Effector memory CD4-positive, alpha-beta T cell (primary cell): Measurements from ENCODE around the gene NR2F1-AS1.

Source experiments
- DNase-seq, 3 donors: peaks; one replicate each; pipeline ENCODE4 v3.0.0-alpha.2; 2020
- H3K27ac ChIP-seq: 2 replicates; pipeline ENCODE4 v1.7.0; 2013; ENCODE audit warnings: mild to moderate bottlenecking, low read length, moderate library complexity; ENCODE audit not compliant: insufficient read depth, poor library complexity, severe bottlenecking
- H3K27me3 ChIP-seq: replicated peaks from 2 replicates; pipeline ENCODE4 v1.7.0; 2013; ENCODE audit warnings: mild to moderate bottlenecking, low read length; ENCODE audit not compliant: insufficient read depth, control insufficient read depth, poor library complexity, severe bottlenecking
- H3K36me3 ChIP-seq: 2 replicates; pipeline ENCODE4 v1.7.0; 2013; ENCODE audit warnings: mild to moderate bottlenecking, low read length, moderate library complexity; ENCODE audit not compliant: control insufficient read depth, insufficient read depth
- H3K4me1 ChIP-seq: 2 replicates; pipeline ENCODE4 v1.7.0; 2013; ENCODE audit warnings: low read length, mild to moderate bottlenecking; ENCODE audit not compliant: control insufficient read depth, insufficient read depth, poor library complexity, severe bottlenecking
- H3K4me3 ChIP-seq: 2 replicates; pipeline ENCODE4 v1.7.0; 2013; ENCODE audit warnings: low read length, low read depth, mild to moderate bottlenecking; ENCODE audit not compliant: insufficient read depth, poor library complexity, severe bottlenecking
- H3K9me3 ChIP-seq: 2 replicates; pipeline ENCODE4 v1.7.0; 2013; ENCODE audit warnings: mild to moderate bottlenecking, low read length, moderate library complexity; ENCODE audit not compliant: control insufficient read depth

NR2F1-AS1 gene

DNA sequence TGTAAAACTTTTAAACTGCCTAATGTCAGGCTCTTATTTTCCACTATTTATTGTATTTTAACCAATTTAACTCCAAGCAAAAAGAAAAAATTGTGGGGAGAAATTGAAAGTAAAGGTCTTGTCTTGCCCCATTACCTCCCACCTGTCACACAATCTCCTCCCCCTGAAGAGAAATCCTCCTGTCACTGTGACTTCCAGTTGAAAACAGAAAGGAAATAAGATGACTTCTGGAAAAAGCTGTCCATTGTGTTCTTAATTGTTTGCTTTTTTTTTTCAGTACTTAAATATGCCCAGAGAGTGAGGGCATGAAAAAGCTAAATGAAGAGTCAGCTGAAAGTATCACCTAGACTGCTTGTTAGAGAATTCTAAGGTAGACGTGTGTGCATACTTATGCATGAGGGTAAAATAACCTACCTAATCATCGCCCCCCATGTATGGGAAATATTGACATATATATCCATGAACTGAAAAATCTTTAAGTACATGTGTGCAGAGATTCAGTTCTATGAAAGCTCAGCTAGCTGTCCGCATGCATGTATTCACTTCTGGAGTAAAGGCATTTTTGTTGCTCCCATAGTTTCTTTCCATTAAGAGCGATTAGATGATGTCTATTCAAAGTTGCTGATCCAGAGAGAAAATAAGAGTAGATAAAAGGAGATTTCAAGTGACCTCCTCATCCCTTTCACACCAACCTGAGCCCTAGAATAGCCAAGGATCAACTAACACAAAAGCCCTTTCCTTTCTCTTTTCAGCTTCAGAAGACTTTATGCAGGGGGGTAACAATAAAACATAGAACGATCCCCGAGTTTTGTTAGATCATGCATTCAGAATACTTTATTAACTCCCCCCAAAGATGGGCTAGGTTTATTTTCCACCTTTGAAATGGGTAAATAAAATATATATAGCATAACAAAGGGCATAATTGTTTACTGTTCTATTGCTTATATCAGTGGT, 5.3 kb downstream of the NR2F1-AS1 start:
- DNase-seq, result no peak
- Histone ChIP-seq H3K27ac (no peak overlapping the region), H3K4me3 (no peak overlapping the region), H3K9me3 (no peaks in the 10 kb centered on the region), H3K36me3 (no peaks in the 10 kb centered on the region), H3K4me1 (peaks cover 40% of the 10 kb centered on the region), H3K27me3 (peaks cover 78% of the 10 kb centered on the region)

DNA sequence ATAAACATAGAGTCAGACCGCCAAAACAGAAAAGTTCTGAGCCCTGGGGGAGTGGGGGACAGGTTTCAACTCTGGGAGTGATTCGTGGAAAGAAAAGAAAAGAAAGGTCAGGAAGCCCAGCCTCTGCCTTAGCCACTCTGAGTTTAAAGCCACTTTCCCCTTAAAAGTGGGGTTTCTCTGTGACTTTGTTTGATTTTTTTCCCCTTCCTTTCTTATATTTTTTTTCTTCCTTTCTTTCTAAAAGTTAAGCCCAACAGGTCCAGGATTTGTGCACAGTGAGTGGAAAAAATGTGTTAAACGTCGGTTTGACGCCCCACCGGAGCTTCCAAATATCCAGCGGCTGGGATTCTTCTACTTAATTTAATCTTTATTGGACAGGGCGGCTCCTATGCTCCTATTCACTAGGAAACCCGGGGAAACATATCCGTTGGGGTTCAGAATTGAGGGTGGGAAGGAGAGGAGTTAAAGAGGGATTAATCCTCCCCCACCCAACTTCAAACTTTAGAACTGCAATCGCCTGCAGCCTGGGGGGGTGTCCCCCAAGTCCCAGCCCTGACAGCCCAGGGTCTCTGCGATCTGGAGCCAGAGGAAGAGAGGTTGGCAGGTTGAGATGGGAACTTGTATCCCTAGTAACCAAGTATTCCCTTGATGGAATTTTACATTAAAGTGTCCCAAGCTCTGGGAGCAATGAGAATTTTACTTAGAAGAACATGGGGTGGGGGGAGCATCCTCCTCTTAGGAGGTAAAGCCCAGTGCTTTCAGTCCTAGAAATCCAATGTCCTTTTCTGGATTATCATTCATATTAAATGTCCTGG, 6.3 kb downstream of the NR2F1-AS1 start:
- Histone ChIP-seq H3K4me1 (peaks cover 33% of the 10 kb centered on the region), H3K36me3 (no peaks in the 10 kb centered on the region), H3K27me3 (peaks cover 79% of the 10 kb centered on the region), H3K27ac (no peak overlapping the region), H3K9me3 (no peaks in the 10 kb centered on the region), H3K4me3 (no peak overlapping the region)
- DNase-seq, result no peak

DNA sequence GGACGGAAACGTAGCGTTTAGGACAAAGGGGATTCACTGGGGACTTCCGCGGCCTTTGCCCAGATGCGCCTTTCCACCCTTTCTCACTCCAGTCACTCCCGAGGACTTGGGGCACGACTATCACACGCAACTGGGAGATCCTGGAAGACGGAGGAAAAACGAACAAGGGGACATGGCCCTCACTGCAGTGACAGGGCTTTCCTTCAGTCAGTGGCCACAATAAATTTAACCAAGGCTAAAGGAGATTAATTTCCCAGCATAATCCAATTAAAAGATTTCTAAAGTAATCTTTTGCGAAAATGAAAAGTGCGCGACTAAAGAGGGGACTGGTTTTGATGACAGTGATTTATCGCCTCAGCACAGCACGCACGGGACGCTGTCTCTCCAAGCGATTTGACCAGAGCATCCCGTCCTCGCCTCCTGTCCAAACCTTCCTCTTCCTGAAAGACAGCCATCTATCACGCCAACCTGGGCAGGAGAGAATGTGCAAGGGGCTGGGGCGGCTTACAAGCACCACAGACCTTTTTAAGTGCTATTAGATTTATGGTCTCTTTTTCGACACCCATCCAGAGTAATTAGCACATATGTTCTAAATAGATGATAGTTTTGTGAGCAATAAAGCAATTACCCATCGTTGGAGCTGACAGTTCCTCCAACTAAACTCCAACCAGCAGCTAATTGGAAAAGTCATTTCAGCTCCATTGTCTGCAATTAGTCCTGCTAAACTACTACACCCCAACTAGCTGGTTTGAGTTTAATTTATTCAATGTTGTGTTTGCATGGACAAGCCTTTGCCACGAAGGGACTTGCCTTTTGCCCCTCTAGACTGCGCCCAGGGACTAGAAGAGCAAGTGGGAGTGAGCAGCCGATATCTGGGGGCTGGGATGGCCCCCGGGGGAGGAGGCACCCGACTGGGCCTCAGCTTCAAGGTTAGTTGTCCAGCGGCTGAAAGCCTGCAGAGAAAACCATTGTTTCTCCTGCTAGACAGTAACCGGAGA, 7.4 kb downstream of the NR2F1-AS1 start:
- no peak overlapping the region for H3K27ac ChIP-seq
- H3K4me1 ChIP-seq, result peaks cover 23% of the 10 kb centered on the region
- no peaks in the 10 kb centered on the region for H3K9me3 ChIP-seq
- H3K27me3 ChIP-seq, result peaks cover 73% of the 10 kb centered on the region
- DNase-seq, result no peak
- no peaks in the 10 kb centered on the region for H3K36me3 ChIP-seq
- no peak overlapping the region for H3K4me3 ChIP-seq

DNA sequence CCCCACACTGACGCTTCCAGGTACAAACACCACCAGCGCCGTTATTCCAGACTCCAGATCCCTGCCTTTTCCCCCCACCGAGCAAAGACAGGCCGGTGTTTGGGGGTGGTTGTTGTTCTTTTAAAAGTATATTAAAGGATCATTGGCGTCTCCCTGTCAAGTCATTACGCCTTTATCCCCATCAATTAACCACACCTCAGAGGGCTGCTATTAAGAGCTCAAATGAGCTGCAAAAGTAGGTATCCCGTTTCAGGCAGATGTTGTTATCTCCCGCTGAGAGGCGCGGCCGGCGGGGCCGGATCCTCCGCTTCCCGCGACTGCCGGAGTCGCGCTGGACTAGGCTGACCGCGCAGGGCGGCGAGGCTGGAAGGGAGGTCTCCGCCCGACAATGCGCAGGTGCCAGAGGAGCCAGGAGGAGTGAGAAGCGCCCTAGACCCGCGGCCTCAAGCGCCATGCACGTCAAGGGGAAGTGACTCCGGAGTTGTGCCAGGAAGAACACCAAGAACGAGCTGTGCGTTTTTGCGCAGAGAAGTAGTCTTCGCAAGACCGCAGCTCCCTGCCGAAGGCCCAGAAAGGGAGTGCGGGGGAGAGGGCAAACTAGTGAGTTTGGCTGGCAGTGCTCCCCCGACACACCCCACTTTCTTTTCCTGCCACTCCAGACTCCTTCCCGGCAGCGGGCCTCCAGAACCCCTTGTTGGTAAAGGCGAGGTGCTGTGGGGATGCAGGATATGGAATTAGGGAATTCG, 8.2 kb downstream of the NR2F1-AS1 start:
- H3K4me1 ChIP-seq, result peaks cover 22% of the 10 kb centered on the region
- H3K9me3 ChIP-seq, result no peaks in the 10 kb centered on the region
- H3K4me3 ChIP-seq, result no peak overlapping the region
- peaks cover 69% of the 10 kb centered on the region for H3K27me3 ChIP-seq
- H3K27ac ChIP-seq, result no peak overlapping the region
- no peaks in the 10 kb centered on the region for H3K36me3 ChIP-seq
- no peak for DNase-seq

DNA sequence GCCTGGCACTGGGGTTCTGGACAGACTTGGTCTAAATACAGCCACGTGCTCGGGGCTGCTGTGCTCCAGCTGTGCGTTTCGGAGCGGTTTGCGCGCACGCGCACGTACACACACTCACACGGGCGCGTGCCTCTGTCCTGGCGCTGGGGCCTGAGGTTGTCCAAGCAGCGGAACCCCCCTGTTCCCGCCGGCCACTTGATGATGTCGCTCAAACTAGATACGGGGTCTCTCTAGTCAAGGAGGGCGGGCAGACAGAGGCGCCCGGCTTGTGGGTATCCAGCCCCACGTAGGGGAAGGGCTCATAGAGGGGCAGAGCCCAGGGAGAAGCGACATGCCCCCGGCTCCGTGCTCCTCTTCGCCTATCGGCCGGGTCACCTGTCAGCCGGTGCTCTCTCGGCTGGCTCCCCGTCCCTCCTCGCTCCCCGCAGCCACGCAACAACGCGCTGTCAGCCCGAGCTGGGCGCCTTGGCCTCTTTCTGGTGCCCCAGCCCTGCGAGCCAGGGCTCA, 8.9 kb downstream of the NR2F1-AS1 start:
- peaks cover 69% of the 10 kb centered on the region for H3K27me3 ChIP-seq
- H3K4me1 ChIP-seq, result peaks cover 22% of the 10 kb centered on the region
- no peak overlapping the region for H3K4me3 ChIP-seq
- H3K9me3 ChIP-seq, result no peaks in the 10 kb centered on the region
- H3K27ac ChIP-seq, result no peak overlapping the region
- no peak for DNase-seq
- no peaks in the 10 kb centered on the region for H3K36me3 ChIP-seq

DNA sequence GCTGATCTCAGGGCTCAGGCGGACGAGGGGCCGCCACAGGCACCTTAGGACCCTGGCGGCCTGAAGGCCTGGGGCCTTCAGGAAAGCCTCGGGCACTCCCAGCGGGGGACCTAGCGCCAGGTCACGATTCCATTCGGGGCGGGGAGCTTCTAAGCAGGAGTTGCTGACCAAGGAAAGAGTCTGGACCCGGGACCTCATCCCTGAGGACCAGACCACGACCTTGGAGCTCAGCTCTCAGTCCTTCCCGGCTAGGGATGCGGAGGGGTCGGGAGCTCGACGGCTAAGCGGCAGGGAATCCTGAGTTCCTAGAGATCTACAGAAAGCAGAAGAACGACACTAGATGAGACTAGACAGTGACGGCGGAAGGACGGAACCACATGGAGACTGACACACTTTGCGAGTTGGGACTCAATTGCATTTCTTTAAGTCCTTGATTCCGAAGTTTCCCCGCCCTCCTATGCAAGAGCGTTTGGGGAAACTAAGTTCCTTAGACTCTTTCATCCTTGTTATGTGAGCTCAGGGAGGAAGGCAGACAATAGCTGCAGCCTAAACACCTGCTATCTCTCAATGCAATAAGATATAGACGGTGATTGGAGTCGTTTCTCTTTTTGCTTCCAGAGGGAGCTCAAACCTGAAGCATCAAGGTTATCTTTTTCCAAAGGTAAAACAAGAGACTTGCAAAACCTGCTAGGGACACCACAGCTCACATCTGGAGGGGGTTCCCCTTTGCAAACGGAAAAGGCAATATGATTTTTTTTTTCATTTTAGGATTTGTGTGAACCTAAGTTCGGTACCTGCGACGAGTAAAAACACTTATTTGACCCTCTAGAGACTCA, 9.7 kb downstream of the NR2F1-AS1 start:
- Histone ChIP-seq H3K9me3 (no peaks in the 10 kb centered on the region), H3K27me3 (peaks cover 66% of the 10 kb centered on the region), H3K4me3 (peak overlapping the region; percentile 35), H3K36me3 (no peaks in the 10 kb centered on the region), H3K27ac (no peak overlapping the region), H3K4me1 (peaks cover 22% of the 10 kb centered on the region)
- DNase-seq, result no peak

DNA sequence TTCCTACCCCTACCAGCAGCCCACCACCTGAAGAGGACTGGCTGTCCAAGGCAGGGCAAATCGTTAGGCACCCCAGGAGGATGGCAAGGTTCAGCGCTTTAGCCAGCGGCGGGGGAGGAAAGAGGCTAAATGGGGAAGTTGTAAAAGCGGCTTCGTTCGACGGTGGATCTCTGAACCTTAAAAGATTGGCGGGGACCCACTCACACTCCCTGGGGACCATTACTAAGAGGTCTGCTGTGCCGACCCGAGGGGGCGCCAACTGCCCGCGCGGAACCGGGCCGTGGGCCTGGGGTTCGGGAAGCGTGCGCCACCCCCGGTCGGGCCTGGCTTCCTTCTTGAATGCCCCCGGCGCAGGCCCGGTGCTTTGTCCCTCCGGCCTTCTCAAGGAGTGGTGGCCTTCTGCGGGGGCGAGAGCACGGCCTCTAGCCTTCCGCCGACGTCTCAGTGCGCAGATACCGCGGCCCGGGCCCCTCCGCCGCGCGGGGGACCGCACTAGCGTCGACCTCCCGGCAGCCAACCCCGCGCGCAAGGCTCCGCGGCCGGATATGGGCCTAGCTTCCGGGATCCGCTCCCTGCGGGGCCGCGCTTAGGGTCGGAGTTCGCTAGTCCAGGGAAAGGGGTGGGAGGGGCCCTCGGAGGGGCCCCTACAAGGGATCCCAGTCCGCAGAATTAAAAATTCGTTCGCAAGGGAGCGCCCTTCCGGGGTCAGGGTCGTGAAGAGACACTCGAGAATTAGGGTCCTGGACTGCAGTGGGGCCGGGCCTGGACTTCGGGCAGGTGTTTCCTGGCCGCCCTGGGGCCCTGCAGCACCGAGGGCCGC, 10.5 kb downstream of the NR2F1-AS1 start:
- no peaks in the 10 kb centered on the region for H3K9me3 ChIP-seq
- DNase-seq, result no peak
- H3K27me3 ChIP-seq, result peaks cover 64% of the 10 kb centered on the region
- H3K4me1 ChIP-seq, result peaks cover 22% of the 10 kb centered on the region
- peak overlapping the region; percentile 35 for H3K4me3 ChIP-seq
- H3K36me3 ChIP-seq, result no peaks in the 10 kb centered on the region
- H3K27ac ChIP-seq, result no peak overlapping the region
